HG02610 (cell line): ENCODE measurements around the gene HMMR.
A peak's percentile ranks its signal among the peaks of the same experiment; 100 is the strongest.

Experiments
- ATAC-seq: cut with Tn5 transposase; IDR thresholded peaks from one replicate; pipeline ENCODE4 v1.9.1; 2021; ENCODE audit warnings: mild to moderate bottlenecking, moderate library complexity; ENCODE audit not compliant: unreplicated experiment

Gene HMMR

GRCh38 chr5:163458778-163459385 lies 1.6 kb upstream of the HMMR start:
- ATAC-seq: no peak

GRCh38 chr5:163459462-163459818 lies 992 bp upstream of the HMMR start:
- peak; percentile 1 for ATAC-seq

GRCh38 chr5:163459819-163460561 lies 442 bp upstream of the HMMR start, which contains the start of gene NUDCD2:
Gene NUDCD2, minus strand, starts transcription at chr5:163460102. Its CDS starts 52 bp downstream, at chr5:163460050.
- peak; percentile 84 for ATAC-seq

GRCh38 chr5:163463063-163463435 lies 2.6 kb downstream of the HMMR start:
- no peak for ATAC-seq

- ATAC-seq: no peak
Observed at GRCh38 chr5:163467682-163468081, 7.2 kb downstream of the HMMR start.

GRCh38 chr5:163473635-163474243 lies 13.3 kb downstream of the HMMR start:
- peak; percentile 78 for ATAC-seq

GRCh38 chr5:163475411-163475810 lies 15.0 kb downstream of the HMMR start:
- ATAC-seq: no peak

- no peak for ATAC-seq
Observed at GRCh38 chr5:163478126-163478981, 17.9 kb downstream of the HMMR start.

- ATAC-seq: no peak
Observed at GRCh38 chr5:163478982-163479271, 18.5 kb downstream of the HMMR start.

GRCh38 chr5:163489055-163489744 lies 28.8 kb downstream of the HMMR start:
- ATAC-seq: no peak

GRCh38 chr5:163489745-163490075 lies 29.3 kb downstream of the HMMR start:
- no peak for ATAC-seq

- ATAC-seq: no peak
Observed at GRCh38 chr5:163496286-163496685, 35.9 kb downstream of the HMMR start.

GRCh38 chr5:163497315-163497714 lies 36.9 kb downstream of the HMMR start:
- ATAC-seq: no peak

- no peak for ATAC-seq
Observed at GRCh38 chr5:163498886-163499285, 38.5 kb downstream of the HMMR start.

GRCh38 chr5:163502521-163502920 lies 42.1 kb downstream of the HMMR start:
- ATAC-seq: no peak

- no peak for ATAC-seq
Observed at GRCh38 chr5:163503106-163504078, 43.0 kb downstream of the HMMR start.

- no peak for ATAC-seq
Observed at GRCh38 chr5:163504079-163504931, 43.9 kb downstream of the HMMR start.

- ATAC-seq: no peak
Observed at GRCh38 chr5:163505049-163505367, 44.6 kb downstream of the HMMR start.
